Breast epithelium (tissue), 3 donors: ENCODE data around the gene LIN7C.

Experiments used
- POLR2AphosphoS5 ChIP-seq, 3 donors: sonication (generic); formaldehyde crosslinking; IDR thresholded peaks; one replicate each; pipeline ENCODE4 v1.6.1; 2017; ENCODE audit warnings: antibody characterized with exemption in 3 of 3
- TF ChIP-seq, protein P1 (sequence below), 3 donors: fragments of 450-650 bp; IDR thresholded peaks; one replicate each; pipeline ENCODE4 v1.5.1; 2016 to 2017; ENCODE audit warnings: antibody characterized with exemption in 3 of 3, mild to moderate bottlenecking in 3 of 3, moderate library complexity in 3 of 3

DNA sequence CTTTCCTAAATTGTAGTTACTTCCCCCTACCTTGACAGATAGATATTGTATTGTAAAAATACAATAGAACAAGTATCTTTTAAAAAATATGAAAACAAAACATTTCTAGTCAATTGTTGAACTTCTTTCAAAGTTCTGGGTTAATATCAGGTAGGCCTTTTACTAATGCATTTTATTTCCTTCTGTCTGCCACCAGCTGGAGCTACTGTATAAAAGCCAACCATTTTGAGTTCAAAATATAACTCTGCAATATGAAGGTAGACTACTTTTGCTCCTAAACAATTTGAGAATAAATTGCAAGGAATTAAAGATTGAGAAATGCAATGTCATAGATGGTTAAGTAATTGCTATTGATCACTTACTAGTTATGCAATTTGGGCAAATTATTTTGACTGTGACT lies 22.1 kb upstream of the LIN7C start:
- TF ChIP-seq, protein P1, sequence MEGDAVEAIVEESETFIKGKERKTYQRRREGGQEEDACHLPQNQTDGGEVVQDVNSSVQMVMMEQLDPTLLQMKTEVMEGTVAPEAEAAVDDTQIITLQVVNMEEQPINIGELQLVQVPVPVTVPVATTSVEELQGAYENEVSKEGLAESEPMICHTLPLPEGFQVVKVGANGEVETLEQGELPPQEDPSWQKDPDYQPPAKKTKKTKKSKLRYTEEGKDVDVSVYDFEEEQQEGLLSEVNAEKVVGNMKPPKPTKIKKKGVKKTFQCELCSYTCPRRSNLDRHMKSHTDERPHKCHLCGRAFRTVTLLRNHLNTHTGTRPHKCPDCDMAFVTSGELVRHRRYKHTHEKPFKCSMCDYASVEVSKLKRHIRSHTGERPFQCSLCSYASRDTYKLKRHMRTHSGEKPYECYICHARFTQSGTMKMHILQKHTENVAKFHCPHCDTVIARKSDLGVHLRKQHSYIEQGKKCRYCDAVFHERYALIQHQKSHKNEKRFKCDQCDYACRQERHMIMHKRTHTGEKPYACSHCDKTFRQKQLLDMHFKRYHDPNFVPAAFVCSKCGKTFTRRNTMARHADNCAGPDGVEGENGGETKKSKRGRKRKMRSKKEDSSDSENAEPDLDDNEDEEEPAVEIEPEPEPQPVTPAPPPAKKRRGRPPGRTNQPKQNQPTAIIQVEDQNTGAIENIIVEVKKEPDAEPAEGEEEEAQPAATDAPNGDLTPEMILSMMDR (IDR thresholded peaks at IDR 0.05): no peak
- no peak for TF ChIP-seq POLR2AphosphoS5 (IDR thresholded peaks at IDR 0.05)
